Fibroblast of mammary gland (primary cell): Measurements from ENCODE around the gene SNRPB2.

Source experiments
- DNase-seq: peaks from one replicate; pipeline ENCODE4 v3.0.0-alpha.2; 2010; ENCODE audit warnings: low read depth
- H3K4me3 ChIP-seq: 2 replicates; pipeline ENCODE4 v1.5.1; 2011; ENCODE audit warnings: low read depth, mild to moderate bottlenecking, low read length, moderate library complexity; ENCODE audit not compliant: control insufficient read depth
- TF ChIP-seq, protein P1 (sequence below): conservative IDR thresholded peaks from 2 replicates; pipeline ENCODE4 v1.5.1; 2011; ENCODE audit warnings: low read depth, low read length, inconsistent platforms; ENCODE audit not compliant: control insufficient read depth, insufficient read depth

Gene SNRPB2

DNA sequence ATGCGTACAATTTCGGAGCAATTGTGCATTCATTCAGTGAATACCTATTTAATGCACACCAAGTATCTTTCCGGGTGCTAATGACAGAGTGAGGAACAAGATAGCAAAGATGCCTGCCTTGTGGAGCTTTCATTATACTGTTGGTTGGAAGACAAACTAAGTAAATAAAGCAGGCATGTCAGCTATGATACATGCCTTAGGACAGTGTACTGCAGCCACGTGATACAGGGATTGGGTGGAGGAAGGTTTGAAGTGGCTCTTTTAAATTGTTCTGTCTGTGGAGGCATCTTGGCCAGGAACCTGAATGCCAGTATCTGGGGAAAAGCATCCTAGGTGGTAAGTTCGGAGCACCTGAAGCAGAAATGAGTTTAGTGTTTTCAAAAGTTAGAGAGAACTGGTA lies 15.4 kb downstream of the SNRPB2 start:
- TF ChIP-seq, protein P1, sequence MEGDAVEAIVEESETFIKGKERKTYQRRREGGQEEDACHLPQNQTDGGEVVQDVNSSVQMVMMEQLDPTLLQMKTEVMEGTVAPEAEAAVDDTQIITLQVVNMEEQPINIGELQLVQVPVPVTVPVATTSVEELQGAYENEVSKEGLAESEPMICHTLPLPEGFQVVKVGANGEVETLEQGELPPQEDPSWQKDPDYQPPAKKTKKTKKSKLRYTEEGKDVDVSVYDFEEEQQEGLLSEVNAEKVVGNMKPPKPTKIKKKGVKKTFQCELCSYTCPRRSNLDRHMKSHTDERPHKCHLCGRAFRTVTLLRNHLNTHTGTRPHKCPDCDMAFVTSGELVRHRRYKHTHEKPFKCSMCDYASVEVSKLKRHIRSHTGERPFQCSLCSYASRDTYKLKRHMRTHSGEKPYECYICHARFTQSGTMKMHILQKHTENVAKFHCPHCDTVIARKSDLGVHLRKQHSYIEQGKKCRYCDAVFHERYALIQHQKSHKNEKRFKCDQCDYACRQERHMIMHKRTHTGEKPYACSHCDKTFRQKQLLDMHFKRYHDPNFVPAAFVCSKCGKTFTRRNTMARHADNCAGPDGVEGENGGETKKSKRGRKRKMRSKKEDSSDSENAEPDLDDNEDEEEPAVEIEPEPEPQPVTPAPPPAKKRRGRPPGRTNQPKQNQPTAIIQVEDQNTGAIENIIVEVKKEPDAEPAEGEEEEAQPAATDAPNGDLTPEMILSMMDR, result no peak
- no peak for DNase-seq

DNA sequence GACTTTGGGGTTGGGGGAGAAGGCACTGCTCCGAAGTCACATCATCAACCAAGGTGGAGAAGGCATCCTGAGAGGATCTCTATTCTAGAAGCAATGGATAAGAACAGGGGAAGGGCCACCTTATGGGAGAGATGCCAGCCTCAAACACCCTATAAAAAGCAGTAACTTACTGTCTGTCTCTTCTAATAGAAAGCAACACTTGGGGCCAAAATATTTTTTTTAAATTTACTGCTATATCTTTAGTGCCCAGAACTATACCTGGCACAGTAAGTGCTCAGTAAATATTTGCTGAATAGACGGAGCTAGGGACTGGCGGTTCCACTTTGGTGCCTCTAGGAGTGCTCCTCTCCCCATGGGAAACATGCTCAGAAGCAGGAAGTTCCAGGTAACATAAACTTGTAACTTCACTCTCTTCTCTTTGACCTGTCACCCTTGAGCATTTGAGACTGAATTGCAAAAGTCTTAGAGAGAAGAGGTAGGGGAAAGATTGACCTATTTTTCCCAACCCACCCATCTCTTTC lies 17.5 kb downstream of the SNRPB2 start:
- TF ChIP-seq, protein P1, result no peak
- no peak for DNase-seq
- no peak overlapping the region for H3K4me3 ChIP-seq

More for the DNA sequence above, 15.4 kb downstream of the SNRPB2 start:
- H3K4me3 ChIP-seq, result no peak overlapping the region

DNA sequence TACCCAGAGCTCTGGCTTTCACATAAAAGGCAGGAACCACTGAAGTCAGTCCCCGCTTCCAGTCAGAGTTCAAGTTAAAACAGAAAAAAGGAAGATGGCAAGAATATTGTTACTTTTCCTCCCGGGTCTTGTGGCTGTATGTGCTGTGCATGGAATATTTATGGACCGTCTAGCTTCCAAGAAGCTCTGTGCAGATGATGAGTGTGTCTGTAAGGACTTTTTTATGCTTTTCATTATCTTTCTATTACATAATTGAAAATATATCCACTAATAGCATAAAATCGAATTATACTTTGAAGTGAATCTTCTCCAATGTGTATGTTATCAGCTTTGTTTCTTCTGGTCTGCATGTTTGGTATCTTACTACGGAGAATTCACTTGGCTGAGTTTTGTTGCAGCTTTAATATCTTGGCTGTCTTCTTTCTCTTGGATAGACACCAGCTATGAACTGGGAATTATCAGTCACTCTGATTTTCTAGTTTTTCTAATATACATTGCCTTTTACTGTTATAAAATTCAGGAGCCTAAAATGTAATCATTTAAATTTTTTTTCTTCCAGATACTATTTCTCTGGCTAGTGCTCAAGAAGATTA lies 18.6 kb downstream of the SNRPB2 start, which contains the start of gene OTOR:
TSS of gene OTOR (plus strand) at position 51 of the 593 bp plus-strand sequence. CDS start at position 95, 44 bp downstream.
- TF ChIP-seq, protein P1, result no peak
- no peak for DNase-seq
- H3K4me3 ChIP-seq, result no peak within 1 kb of the TSS

DNA sequence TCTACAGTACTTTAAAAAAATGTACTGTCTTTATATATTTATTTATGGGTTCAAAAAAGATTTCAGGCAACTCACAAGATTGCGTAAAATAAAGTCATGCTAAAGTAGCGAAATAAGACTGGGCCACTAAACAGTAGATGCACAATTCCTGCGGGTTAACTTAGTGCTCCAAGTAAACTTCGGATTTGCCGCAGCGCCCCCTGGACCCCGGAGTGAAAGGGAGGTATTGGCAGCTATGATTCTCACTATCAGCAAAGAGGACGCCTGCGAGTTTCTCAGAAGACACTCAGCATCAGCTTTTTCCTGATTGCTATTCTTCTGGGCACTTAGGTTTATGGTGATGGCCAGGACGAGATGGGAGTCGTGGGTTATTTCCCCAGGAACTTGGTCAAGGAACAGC lies 19.7 kb downstream of the SNRPB2 start:
- no peak for DNase-seq
- TF ChIP-seq, protein P1, result no peak
- H3K4me3 ChIP-seq, result no peak overlapping the region

DNA sequence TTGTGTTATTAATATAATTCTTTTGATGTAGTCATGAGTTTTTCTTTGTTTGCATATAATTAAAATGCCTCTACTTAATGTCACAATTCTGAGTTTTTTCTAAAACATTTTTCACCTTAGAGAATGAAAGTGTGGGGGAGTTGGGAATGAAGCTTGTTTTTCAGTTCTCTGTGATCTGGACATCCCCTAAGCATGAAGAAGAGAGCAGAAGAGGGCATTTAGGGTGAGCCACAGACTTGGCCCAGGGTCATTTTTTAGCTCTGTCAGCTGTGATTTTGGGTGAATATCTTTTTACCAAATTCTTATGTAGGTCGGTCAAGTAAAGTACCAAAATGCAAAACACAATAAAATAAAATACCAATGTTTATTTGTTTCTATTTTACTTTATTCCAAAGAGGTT lies 22.3 kb downstream of the SNRPB2 start:
- DNase-seq, result no peak
- TF ChIP-seq, protein P1, result no peak
- H3K4me3 ChIP-seq, result no peak overlapping the region

DNA sequence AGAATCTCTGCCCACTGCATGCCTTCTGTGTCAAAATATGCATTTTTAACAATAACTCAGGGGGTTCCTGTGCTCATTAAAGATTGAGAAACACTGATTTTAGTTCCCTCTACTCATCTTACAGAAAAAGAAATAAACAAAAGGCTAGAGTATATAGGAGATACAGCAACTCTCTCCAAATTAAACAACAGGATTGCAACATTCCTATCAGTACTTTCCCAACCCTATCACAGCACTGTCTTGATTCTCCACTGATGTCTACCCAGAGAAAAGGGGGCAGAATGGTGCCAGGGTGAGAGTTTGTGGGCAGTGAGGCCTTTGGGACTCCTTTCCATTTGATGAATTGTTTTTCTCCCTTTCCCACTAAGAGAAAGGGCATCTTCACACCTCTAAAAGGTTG lies 23.1 kb downstream of the SNRPB2 start:
- no peak for DNase-seq
- TF ChIP-seq, protein P1, result no peak
- H3K4me3 ChIP-seq, result no peak overlapping the region
